Measurements from ENCODE around the gene NTM. TPM values are rescaled to one million over a fixed set of nuclear protein-coding genes. Genes with fewer than 3 reads are reported as not detected.

Gene NTM
- total RNA-seq, 1 experiment from 2014 or later: not detected

- ATAC-seq (no peak), DNase-seq (ENCODE audit: low read depth, low spot score) (no peak)
- Histone ChIP-seq H3K9me2 (ENCODE audit: insufficient read depth) (no peaks in the 10 kb centered on the region), H3K4me1 (ENCODE audit: control insufficient read depth in 1 of 2, insufficient read depth in 2 of 2, low read length in 2 of 2) (no peaks in the 10 kb centered on the region), H3K27me3 (ENCODE audit: insufficient read depth, low read length) (no peaks in the 10 kb centered on the region), H3K9me3 (ENCODE audit: control insufficient read depth in 1 of 2, insufficient read depth in 1 of 2, low read depth in 1 of 2, low read length in 2 of 2) (peaks cover 7 to 18% of the 10 kb centered on the region in 2 experiments; a peak in 2 of 4 replicates), H3K79me2 (ENCODE audit: insufficient read depth, low read length) (no peaks in the 10 kb centered on the region), H3K36me3 (ENCODE audit: control insufficient read depth in 1 of 2, insufficient read depth in 2 of 2, low read length in 2 of 2) (no peaks in the 10 kb centered on the region), H2AFZ (ENCODE audit: low read depth, low read length, poor library complexity, severe bottlenecking) (no peak overlapping the region), H3K9ac (ENCODE audit: low read length) (no peak overlapping the region), H4K20me1 (ENCODE audit: insufficient read depth) (no peaks in the 10 kb centered on the region), H3K4me2 (ENCODE audit: low read length) (no peak overlapping the region), H3K27ac (ENCODE audit: low read depth, low read length) (no peak overlapping the region), H3K4me3 (replicated peaks in 1 of 2; ENCODE audit: low read depth in 1 of 2, low read length in 2 of 2) (no peak overlapping the region)
- no peak for TF ChIP-seq YY1 (IDR thresholded peaks at IDR 0.05; ENCODE audit: extremely low read depth, insufficient replicate concordance, low read depth, low read length)
- no peak for TF ChIP-seq RAD21 (IDR thresholded peaks at IDR 0.05; ENCODE audit: low read depth)
- TF ChIP-seq ZNF274 (IDR thresholded peaks at IDR 0.05; ENCODE audit: low read depth, low read length): no peak
- no peak for TF ChIP-seq POLR2AphosphoS5 (IDR thresholded peaks at IDR 0.05; ENCODE audit: low read depth, low read length)
- no peak for TF ChIP-seq CEBPB (IDR thresholded peaks at IDR 0.05; ENCODE audit: low read depth)
- TF ChIP-seq EZH2 (IDR thresholded peaks at IDR 0.05): no peak
- no peak for TF ChIP-seq JUND (IDR thresholded peaks at IDR 0.05)
- no peak for TF ChIP-seq ZFX (IDR thresholded peaks at IDR 0.05)
- no peak for TF ChIP-seq ATF3 (IDR thresholded peaks at IDR 0.05)
- no peak for TF ChIP-seq SIN3A (IDR thresholded peaks at IDR 0.05; ENCODE audit: low read depth)
- intact Hi-C loops (cut with micrococcal nuclease): no loop called here
- ChIA-PET CTCF (no interaction called here), RAD21 (ENCODE audit: low non-redundant PET in 1 of 2, low total read pairs in 2 of 2, uncharacterized antibody in 2 of 2, unreplicated experiment in 2 of 2) (no interaction called here), POLR2A (no interaction called here)
- no TSS peak for BruUV-seq (replicated peaks)
Measured at GRCh38 chr11:131998020-131998419, 627.6 kb downstream of the NTM start.

- no peak overlapping the region for H3K9ac ChIP-seq (ENCODE audit: low read length)
- POLR2A ChIA-PET: no interaction called here
- H3K4me2 ChIP-seq (ENCODE audit: low read length): no peak overlapping the region
- no peaks in the 10 kb centered on the region for H3K9me2 ChIP-seq (ENCODE audit: insufficient read depth)
- intact Hi-C loops (cut with micrococcal nuclease): no loop called here
- no peak overlapping the region for H3K4me3 ChIP-seq (replicated peaks in 1 of 2; ENCODE audit: low read depth in 1 of 2, low read length in 2 of 2)
- RAD21 ChIA-PET (ENCODE audit: low non-redundant PET in 1 of 2, low total read pairs in 2 of 2, uncharacterized antibody in 2 of 2, unreplicated experiment in 2 of 2): no interaction called here
- no peaks in the 10 kb centered on the region for H3K79me2 ChIP-seq (ENCODE audit: insufficient read depth, low read length)
- H3K9me3 ChIP-seq (ENCODE audit: control insufficient read depth in 1 of 2, insufficient read depth in 1 of 2, low read depth in 1 of 2, low read length in 2 of 2): peaks cover 12 to 18% of the 10 kb centered on the region in 2 experiments; a peak in 2 of 4 replicates
- H3K27ac ChIP-seq (ENCODE audit: low read depth, low read length): no peak overlapping the region
- no peaks in the 10 kb centered on the region for H4K20me1 ChIP-seq (ENCODE audit: insufficient read depth)
- DNase-seq (ENCODE audit: low read depth, low spot score) (no peak), ATAC-seq (no peak)
- no TSS peak for BruUV-seq (replicated peaks)
- H3K4me1 ChIP-seq (ENCODE audit: control insufficient read depth in 1 of 2, insufficient read depth in 2 of 2, low read length in 2 of 2): no peaks in the 10 kb centered on the region
- H3K27me3 ChIP-seq (ENCODE audit: insufficient read depth, low read length): no peaks in the 10 kb centered on the region
- CTCF ChIA-PET: no interaction called here
- no peaks in the 10 kb centered on the region for H3K36me3 ChIP-seq (ENCODE audit: control insufficient read depth in 1 of 2, insufficient read depth in 2 of 2, low read length in 2 of 2)
- no peak overlapping the region for H2AFZ ChIP-seq (ENCODE audit: low read depth, low read length, poor library complexity, severe bottlenecking)
- TF ChIP-seq ZNF274 (IDR thresholded peaks at IDR 0.05; ENCODE audit: low read depth, low read length): no peak
- no peak for TF ChIP-seq POLR2A (IDR thresholded peaks at IDR 0.05; ENCODE audit: borderline replicate concordance, extremely low read depth, insufficient read depth, insufficient read length)
- TF ChIP-seq TCF7L2 (IDR thresholded peaks at IDR 0.05; ENCODE audit: borderline replicate concordance, extremely low read depth, insufficient read depth, insufficient read length): no peak
- no peak for TF ChIP-seq POLR2AphosphoS5 (IDR thresholded peaks at IDR 0.05; ENCODE audit: low read depth, low read length)
- no peak for TF ChIP-seq EZH2phosphoT487 (IDR thresholded peaks at IDR 0.05; ENCODE audit: borderline replicate concordance)
- TF ChIP-seq SIN3A (IDR thresholded peaks at IDR 0.05; ENCODE audit: low read depth): no peak
- TF ChIP-seq ATF3 (IDR thresholded peaks at IDR 0.05): no peak
- TF ChIP-seq CTCF (IDR thresholded peaks at IDR 0.05 in 2 of 3, conservative IDR thresholded peaks at IDR 0.05 in 1 of 3; ENCODE audit: borderline replicate concordance in 1 of 3, insufficient read depth in 1 of 3, low read depth in 2 of 3, low read length in 2 of 3): no peak
- no peak for TF ChIP-seq REST (IDR thresholded peaks at IDR 0.05; ENCODE audit: low read depth)
- TF ChIP-seq SP1 (IDR thresholded peaks at IDR 0.05; ENCODE audit: low read depth): no peak
Measured at GRCh38 chr11:131999084-131999483, 628.7 kb downstream of the NTM start.

All from HCT116 (cell line).